Mesodermal cell (in vitro differentiated cells): ENCODE results near the gene LY6G5B.

Experiments
- H3K27ac ChIP-seq: 2 replicates; pipeline ENCODE4 v1.7.0; 2013; ENCODE audit warnings: mild to moderate bottlenecking, low read depth, low read length, moderate library complexity; ENCODE audit not compliant: severe bottlenecking
- H3K36me3 ChIP-seq: 2 replicates; pipeline ENCODE4 v1.7.1; 2013; ENCODE audit warnings: mild to moderate bottlenecking, low read length, moderate library complexity; ENCODE audit not compliant: control insufficient read depth, insufficient read depth
- H3K4me1 ChIP-seq: one replicate; pipeline ENCODE4 v1.7.1; 2013; ENCODE audit warnings: mild to moderate bottlenecking, low read length; ENCODE audit not compliant: insufficient read depth, control insufficient read depth, poor library complexity, severe bottlenecking
- H3K4me3 ChIP-seq: 2 replicates; pipeline ENCODE4 v1.7.0; 2013; ENCODE audit warnings: low read length, control low read depth, mild to moderate bottlenecking; ENCODE audit not compliant: insufficient read depth, poor library complexity, severe bottlenecking; ENCODE audit errors: extremely low read depth
- H3K9me3 ChIP-seq: 2 replicates; pipeline ENCODE4 v1.7.1; 2013; ENCODE audit warnings: mild to moderate bottlenecking, low read length, moderate library complexity; ENCODE audit not compliant: control insufficient read depth
- WGBS, 2 experiments: methylation state at CpG; one replicate each; pipeline ENCODE4 v1.1.5; 2013; ENCODE audit warnings: missing lambda C conversion rate in 2 of 2; ENCODE audit not compliant: insufficient coverage in 2 of 2; 5-methylcytosine and 5-hydroxymethylcytosine counted together

Gene LY6G5B

GRCh38 chr6:31664790-31665500 lies 4.8 kb upstream of the LY6G5B start, which contains the start of gene GPANK1:
Gene GPANK1, minus strand, starts transcription at chr6:31664997. Its CDS starts 519 bp downstream, at chr6:31664478.
- Histone ChIP-seq H3K9me3 (no peaks in the 10 kb centered on the region), H3K4me1 (peaks cover 20% of the 10 kb centered on the region), H3K36me3 (peaks cover 56% of the 10 kb centered on the region), H3K27ac (peak within 1 kb of the TSS; percentile 96), H3K4me3 (peak within 1 kb of the TSS; percentile 79)
- 0% methylated on average over 23 to 32 of the region's 39 CpGs for WGBS, 2 experiments

GRCh38 chr6:31665501-31666336 lies 4.1 kb upstream of the LY6G5B start, which contains the start of gene CSNK2B:
Gene CSNK2B, plus strand, starts transcription at chr6:31666080. Its CDS starts 752 bp downstream, at chr6:31666832.
- H3K27ac ChIP-seq: peak within 1 kb of the TSS; percentile 96
- 0 to 1% methylated on average over 39 to 53 of the region's 63 CpGs for WGBS, 2 experiments
- peaks cover 63% of the 10 kb centered on the region for H3K36me3 ChIP-seq
- no peaks in the 10 kb centered on the region for H3K9me3 ChIP-seq
- H3K4me1 ChIP-seq: peaks cover 19% of the 10 kb centered on the region
- H3K4me3 ChIP-seq: peak within 1 kb of the TSS; percentile 79

- no peaks in the 10 kb centered on the region for H3K9me3 ChIP-seq
- WGBS, 2 experiments: 12 to 15% methylated on average over 13 to 14 of the region's 15 CpGs
Measured at GRCh38 chr6:31666337-31666965, 3.3 kb upstream of the LY6G5B start.

GRCh38 chr6:31676322-31676903 lies 6.6 kb downstream of the LY6G5B start:
- Histone ChIP-seq H3K4me1 (peaks cover 5% of the 10 kb centered on the region), H3K4me3 (no peak overlapping the region), H3K36me3 (peaks cover 26% of the 10 kb centered on the region), H3K9me3 (no peaks in the 10 kb centered on the region), H3K27ac (no peak overlapping the region)
- 83 to 100% methylated on average over 2 to 4 of the region's 4 CpGs for WGBS, 2 experiments

More at GRCh38 chr6:31666337-31666965, 3.3 kb upstream of the LY6G5B start:
- Histone ChIP-seq H3K4me3 (peak overlapping the region; percentile 79), H3K36me3 (peaks cover 67% of the 10 kb centered on the region), H3K4me1 (peaks cover 19% of the 10 kb centered on the region), H3K27ac (peak overlapping the region; percentile 62)

GRCh38 chr6:31676904-31677303 lies 7.1 kb downstream of the LY6G5B start:
- 88 to 100% methylated on average over 2 to 4 of the region's 6 CpGs for WGBS, 2 experiments
- H3K4me1 ChIP-seq: peaks cover 5% of the 10 kb centered on the region
- H3K9me3 ChIP-seq: no peaks in the 10 kb centered on the region
- H3K4me3 ChIP-seq: no peak overlapping the region
- H3K36me3 ChIP-seq: peaks cover 21% of the 10 kb centered on the region
- H3K27ac ChIP-seq: no peak overlapping the region

GRCh38 chr6:31677955-31678354 lies 8.2 kb downstream of the LY6G5B start:
- H3K4me3 ChIP-seq: no peak overlapping the region
- peaks cover 12% of the 10 kb centered on the region for H3K36me3 ChIP-seq
- WGBS, 2 experiments: 81 to 88% methylated on average over 7 to 8 of the region's 8 CpGs

GRCh38 chr6:31680226-31681134 lies 10.7 kb downstream of the LY6G5B start, which contains the start of gene LY6G5C:
Gene LY6G5C, minus strand, starts transcription at chr6:31681067. Its CDS starts 694 bp downstream, at chr6:31680373.
- WGBS, 2 experiments: 6 to 8% methylated on average over 15 to 16 of the region's 17 CpGs
- no peaks in the 10 kb centered on the region for H3K9me3 ChIP-seq
- peak within 1 kb of the TSS; percentile 35 for H3K4me3 ChIP-seq
- H3K36me3 ChIP-seq: peaks cover under 1% of the 10 kb centered on the region
- H3K27ac ChIP-seq: peak within 1 kb of the TSS; percentile 13
- H3K4me1 ChIP-seq: peaks cover 10% of the 10 kb centered on the region

More at GRCh38 chr6:31677955-31678354, 8.2 kb downstream of the LY6G5B start:
- H3K27ac ChIP-seq: no peak overlapping the region
- peaks cover 9% of the 10 kb centered on the region for H3K4me1 ChIP-seq
- no peaks in the 10 kb centered on the region for H3K9me3 ChIP-seq

- H3K27ac ChIP-seq: peak overlapping the region; percentile 13
- 3 to 7% methylated on average over 28 to 32 of the region's 40 CpGs for WGBS, 2 experiments
Measured at GRCh38 chr6:31681135-31681671, 11.4 kb downstream of the LY6G5B start.

GRCh38 chr6:31683591-31683990 lies 13.8 kb downstream of the LY6G5B start:
- H3K9me3 ChIP-seq: no peaks in the 10 kb centered on the region
- H3K36me3 ChIP-seq: peaks cover 32% of the 10 kb centered on the region
- H3K4me3 ChIP-seq: no peak overlapping the region
- 83 to 92% methylated on average over 8 to 12 of the region's 13 CpGs for WGBS, 2 experiments
- H3K4me1 ChIP-seq: peaks cover 10% of the 10 kb centered on the region
- no peak overlapping the region for H3K27ac ChIP-seq

More at GRCh38 chr6:31681135-31681671, 11.4 kb downstream of the LY6G5B start:
- H3K4me3 ChIP-seq: peak overlapping the region; percentile 35
- H3K9me3 ChIP-seq: no peaks in the 10 kb centered on the region
- H3K4me1 ChIP-seq: peaks cover 10% of the 10 kb centered on the region
- H3K36me3 ChIP-seq: peaks cover 8% of the 10 kb centered on the region
